Fibroblast of skin of back (primary cell): ENCODE measurements around the gene COX6B2.

Experiments
- DNase-seq: peaks from one replicate; pipeline ENCODE4 v3.0.0-alpha.2; 2013

The COX6B2 gene

DNA sequence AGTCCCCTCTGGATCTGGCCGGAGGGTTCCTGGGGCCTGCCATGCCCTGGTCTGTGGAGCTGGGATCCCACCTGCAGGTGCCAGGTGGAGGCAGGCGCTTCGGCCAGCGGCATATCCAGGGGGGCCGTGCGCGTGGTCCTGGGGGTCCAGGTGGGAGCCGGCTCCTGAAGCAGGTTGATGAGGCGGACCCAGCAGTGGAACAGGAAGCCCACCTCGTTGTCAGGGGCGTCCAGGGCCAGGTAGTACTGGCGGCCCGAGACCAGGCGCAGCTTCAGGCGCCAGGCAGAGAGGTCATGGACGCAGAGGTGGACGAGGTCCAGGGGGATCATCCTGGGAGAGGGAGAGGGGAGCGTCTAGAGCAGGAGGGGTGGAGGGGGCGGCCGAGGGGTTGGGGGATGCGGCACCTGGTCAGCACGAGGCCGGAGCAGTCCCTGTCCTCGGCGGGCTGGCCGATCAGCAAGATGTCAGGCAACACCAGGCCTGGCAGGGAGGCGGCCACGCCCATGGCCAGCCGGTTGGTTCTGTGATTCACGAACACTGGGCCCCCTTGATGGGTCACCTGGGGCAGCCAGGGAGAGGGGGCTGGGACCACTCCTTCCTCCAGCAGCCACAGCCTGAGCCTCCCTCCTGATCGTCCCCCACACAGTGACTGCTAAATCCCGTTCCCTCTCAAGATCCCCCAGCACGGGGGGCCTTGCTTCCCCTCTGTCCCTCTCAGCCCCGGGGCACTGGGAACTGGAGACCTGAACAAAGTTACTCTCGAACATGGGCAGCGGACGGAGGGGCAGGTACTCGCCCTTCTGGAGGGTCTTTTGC, 7.9 kb upstream of the COX6B2 start:
- no peak for DNase-seq

DNA sequence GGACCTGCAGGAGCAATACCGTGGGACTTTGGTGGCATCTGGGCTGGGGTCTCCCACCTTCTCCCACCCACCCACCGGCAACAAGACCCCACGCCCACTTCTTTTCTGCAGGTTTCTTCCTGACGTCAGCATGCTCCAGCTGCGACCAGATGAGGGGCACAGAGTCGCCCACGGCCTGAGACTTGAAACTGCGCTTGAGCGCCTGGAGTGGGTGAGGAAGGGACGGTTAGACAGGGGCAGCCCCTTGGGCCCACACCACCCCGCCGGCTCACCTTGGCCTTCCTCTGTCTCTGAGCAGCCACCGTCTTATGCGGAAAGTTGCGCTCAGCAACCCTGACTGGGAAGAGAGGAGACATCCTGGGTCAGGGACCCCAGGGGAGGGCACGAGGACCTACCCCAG, 6.4 kb upstream of the COX6B2 start:
- no peak for DNase-seq

DNA sequence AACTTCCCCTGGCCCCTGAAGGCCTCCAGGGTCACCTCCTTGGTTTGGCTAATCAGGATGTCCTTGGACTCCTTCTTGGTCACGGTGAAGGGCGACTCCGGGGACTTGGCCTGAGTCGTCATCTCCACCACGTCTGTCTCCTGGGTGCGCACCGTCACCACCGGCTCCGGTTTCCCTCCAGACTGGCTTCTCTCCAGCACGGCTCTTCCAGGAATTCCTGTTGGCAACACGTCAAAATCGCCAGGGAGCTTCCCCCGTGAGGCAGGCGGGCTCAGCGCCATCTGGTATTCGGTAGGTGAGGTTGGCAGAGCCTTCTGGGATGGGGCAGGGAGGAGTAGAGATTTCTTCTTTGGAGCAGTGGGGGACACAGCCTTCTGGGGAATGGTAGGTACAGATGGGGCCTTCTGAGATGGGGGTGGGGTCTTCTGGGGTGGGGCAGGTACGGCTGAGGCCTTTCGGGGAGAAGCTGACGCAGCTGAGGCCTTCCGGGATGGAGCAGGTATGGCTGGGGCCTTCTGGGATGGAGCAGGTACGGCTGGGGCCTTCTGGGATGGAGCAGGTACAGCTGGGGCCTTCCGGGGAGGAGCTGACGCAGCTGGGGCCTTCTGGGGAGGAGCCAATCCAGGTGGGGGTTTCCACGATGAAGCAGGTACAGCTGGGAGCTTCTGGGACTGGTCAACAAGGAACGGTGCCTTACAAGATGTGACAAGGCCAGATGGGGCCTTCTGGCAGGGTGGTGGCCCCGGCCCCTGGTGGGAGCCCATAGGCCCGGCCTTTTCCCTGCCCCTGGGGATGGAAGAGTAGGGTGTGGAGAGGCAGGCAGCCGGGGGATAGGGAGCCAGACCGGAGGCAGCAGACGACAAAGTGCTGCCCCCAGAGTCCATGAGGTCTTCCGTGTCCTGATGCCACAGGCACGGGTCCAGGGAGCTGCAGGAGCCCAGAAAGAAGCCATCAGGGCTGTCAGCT, 4.7 kb upstream of the COX6B2 start:
- no peak for DNase-seq

GRCh38 chr19:55358493-55358892, 4.0 kb upstream of the COX6B2 start:
- no peak for DNase-seq

DNA sequence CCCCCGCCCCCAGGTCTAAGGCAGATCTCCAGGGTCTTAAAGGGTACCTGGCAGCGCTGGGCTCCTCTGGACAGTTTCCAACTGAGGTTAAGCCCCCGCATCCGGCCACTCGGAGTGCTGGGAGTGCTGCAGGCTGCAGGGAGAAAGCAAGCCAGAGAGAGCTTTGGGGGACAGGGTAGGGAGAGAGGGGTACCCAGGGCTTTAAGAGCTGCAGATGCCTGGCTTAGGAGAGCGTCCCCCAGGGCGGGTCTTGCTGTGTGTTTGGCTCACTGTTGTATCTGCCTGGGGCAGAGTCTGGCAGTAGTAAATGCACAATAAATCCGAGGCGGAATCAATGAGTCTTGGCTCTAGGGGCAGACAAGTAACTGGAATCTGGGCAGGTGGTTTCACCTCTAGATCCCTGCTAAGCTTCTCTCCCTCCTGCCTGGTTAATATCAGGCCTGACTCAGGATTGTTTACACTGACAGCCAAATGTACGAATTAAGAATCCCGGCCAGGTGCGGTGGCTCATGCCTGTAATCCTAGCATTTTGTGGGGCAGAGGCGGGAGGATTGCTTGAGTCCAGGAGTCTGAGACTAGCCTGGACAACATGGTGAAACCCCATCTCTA, 798 bp upstream of the COX6B2 start:
- DNase-seq = no peak

GRCh38 chr19:55353803-55354697, 469 bp downstream of the COX6B2 start:
- DNase-seq = peak; percentile 48

GRCh38 chr19:55353356-55353802, 1.1 kb downstream of the COX6B2 start:
- DNase-seq = no peak

GRCh38 chr19:55352549-55353145, 1.9 kb downstream of the COX6B2 start:
- no peak for DNase-seq

DNA sequence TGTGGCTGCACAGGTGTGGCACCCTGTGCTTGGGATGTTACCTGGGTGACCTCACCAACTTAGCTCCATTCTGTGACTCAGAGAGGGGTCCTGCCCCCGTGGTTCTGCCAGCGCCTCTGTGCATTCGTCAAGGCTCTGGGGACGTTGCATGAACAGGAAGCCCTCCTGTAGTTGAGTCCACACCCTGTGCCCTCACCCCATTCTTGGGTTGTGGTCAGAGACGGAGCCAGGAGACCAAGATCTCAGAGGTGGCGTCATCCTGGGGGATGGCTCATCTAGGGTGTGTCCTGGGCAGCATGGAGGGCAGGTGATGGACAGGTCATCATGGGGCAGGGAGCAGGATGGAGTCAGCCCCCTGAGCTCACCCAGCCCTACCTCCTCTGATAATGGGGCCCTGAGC, 2.5 kb downstream of the COX6B2 start:
- DNase-seq = no peak

DNA sequence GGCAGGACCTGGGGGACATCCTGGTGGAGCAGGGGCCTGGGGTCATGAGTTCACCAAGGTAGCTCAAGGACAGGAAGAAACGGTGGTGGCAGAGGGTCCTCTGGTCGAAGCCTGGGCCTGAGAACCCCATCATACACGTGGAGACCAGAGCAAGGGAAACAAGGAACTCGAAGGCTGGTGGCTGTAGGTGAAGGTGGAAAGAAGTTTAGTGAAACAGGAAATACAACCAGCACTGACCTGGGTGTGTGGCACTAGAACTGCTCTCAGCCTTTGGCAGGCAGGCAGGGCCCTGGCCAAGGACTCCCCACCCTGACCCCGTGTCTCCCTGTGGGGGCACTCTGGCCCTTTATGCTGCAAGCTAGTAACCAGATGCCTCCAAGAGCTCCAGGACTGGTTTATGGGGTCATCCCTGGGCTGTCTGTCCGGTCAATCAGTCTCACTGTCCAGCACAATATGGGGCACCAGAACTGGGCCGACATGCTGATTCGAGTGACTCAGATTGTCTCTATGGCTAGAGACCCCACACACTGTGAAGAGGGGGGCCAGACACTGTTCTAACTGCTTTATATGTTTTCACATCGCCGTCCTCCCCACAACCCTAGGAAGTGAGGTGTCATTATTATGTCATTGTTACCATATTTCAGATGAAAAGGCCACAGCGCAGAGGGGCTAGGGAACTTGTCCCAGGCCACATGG, 3.8 kb downstream of the COX6B2 start:
- DNase-seq = no peak

GRCh38 chr19:55348317-55349034, 6.0 kb downstream of the COX6B2 start:
- no peak for DNase-seq

DNA sequence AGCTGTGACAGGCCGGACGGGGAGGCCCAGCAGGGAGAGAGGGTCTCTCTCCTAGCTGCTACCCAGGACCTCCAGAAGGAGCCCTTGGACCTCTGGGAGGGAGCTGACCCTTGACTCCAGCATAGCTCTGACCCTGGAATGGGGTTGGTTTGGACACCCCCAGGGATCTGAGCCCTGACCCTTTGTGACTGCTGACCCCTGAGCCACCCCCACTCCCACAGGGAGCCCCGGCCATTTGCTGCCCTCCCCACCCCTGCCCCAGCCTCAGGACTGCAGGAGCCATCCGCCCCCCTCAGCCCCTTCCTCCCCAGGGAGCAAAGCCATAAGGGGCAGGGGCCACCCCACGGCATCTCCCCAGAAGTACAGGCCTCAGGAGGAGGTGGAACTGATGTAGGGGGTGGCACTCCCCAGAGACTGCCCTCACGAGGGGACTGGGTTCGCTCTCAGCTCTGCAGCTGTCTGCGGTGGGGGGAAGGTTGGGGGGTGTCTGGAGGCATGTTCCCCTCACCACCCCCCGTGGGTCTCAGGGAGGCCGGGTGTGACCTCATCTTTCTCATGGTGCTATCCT, 7.0 kb downstream of the COX6B2 start:
- no peak for DNase-seq

DNA sequence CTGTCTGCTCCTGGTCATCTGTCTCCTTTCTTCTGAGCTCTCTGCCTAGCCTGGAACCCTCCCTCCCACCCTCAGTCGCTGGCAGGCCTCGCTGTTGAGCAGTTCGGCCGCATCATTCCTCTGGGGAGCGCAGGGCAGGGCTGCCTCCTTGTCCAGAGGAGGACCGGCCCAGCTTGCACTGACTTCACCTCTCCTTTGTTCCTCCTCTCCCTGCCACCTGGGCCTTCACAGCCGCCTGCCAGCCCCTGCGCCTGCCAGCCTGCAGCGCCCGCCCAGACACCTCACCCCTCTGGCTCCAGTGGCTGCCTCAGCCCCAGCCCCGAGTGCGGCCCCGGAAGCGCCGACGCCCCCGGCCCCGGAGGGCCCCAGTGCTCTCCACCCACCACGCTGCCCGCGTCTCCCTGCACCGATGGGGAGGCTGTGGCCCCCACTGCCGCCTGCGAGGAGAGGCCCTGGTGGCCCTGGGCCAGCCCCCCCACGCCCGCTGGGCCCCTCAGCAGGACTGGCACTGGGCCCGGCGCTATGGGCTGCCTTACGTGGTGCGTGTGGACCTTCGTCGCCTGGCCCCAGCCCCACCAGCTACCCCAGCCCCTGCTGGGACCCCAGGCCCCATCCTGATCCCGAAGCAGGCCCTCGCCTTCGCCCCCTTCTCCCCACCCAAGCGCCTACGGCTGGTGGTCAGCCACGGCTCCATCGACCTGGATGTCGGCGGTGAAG, 7.6 kb downstream of the COX6B2 start:
- no peak for DNase-seq

DNA sequence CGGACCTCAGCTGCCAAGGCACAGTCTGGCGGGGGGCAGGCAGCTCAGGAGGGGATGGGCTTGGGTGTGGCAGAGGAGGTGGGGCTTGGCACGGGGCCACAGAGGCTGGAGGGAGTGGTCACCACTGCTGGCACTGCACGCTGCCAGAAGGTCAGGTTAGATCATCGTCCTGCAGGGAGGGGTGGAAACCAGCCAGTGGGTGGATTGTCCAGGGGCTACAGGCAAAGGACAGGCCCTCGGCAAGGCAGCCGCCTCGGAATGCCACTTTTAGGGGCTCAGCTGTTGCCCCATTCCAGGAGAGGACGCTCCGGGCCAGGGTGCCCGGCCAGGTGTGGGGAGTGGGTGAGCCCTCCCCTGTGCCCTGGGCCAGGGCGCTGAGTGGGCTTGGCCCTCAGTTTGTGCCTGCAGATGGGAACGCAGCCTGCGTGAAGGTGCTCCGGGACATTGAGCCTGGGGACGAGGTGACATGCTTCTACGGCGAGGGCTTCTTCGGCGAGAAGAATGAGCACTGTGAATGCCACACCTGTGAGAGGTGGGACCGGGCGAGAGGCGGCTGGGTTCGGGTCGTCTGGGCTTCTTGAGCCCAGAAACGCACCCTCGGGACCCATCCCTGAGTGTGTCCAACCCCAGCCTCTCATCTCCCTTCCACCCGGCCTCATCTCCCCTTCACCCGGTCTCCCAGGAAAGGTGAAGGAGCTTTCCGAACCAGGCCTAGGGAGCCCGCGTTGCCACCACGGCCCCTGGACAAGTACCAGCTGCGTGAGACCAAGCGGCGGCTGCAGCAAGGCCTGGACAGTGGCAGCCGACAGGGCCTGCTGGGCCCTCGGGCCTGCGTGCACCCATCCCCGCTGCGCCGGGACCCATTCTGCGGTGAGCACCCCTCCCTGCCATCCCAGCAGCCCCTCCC, 8.4 kb downstream of the COX6B2 start:
- DNase-seq = no peak

DNA sequence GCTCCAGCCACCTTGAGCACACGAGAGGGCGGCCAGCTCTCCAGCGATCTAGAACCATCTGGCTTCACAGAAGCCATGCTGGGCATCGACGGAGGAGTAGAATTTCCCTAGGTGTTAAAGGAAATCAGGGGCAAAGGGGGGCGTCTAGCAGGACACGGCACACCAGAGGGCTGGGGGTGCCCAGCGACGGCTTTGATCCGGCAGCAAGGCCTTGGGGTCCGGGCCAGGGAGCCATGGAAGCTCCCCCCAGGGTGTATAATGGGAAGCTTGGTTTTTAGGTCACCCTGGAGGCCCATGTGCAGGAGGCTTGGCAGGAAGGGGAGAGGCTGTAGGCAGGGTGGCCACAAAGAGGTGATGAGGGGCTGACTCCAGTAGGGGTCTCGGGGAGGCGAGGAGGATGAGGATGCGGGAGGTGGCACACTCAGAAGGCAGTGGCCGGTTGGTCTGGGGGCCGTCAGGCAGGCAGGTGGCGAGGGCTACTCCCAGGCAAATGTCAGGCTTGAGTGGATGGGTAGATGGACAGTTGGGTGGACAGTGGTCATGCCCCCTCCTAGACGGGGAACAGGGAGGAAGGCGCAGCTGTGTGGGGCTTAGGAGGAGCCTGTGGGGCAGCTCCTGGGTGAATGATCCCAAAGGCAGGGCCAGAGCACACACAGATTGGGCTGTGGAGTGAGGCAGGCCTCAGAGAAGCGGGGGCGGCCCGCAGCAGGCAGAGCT, 9.3 kb downstream of the COX6B2 start:
- DNase-seq = no peak

GRCh38 chr19:55344444-55344843, 10.1 kb downstream of the COX6B2 start:
- DNase-seq = peak; percentile 29
